Stimulated activated naive B cell treated with anti-CD40 and anti-IgM and Interleukin-4, amounts not matched to agents 10 μg/mL and 1 μg/mL and 100 μg/mL, for 72 hours (primary cell): ENCODE data around the gene LRRC71.
A peak's percentile ranks its signal among the peaks of the same experiment; 100 is the strongest.

ENCODE experiments used
- ATAC-seq, 2 donors: fragments of 150-1000 bp; cut with Tn5 transposase; replicated peaks; 2 replicates each; pipeline ENCODE4 v1.10.0; 2021; ENCODE audit warnings: moderate library complexity in 1 of 2
- DNase-seq: peaks from one replicate; pipeline ENCODE4 v3.0.0; 2021
- H3K27ac Mint-ChIP-seq: one replicate; pipeline ENCODE4 v1.8.0; 2022; ENCODE audit warnings: mild to moderate bottlenecking, mixed read lengths
- H3K27me3 Mint-ChIP-seq, 2 donors: one replicate each; pipeline ENCODE4 v1.8.0; 2022; ENCODE audit warnings: mixed read lengths in 2 of 2
- H3K36me3 Mint-ChIP-seq, 2 donors: one replicate each; pipeline ENCODE4 v1.8.0; 2022; ENCODE audit warnings: mixed read lengths in 2 of 2, mild to moderate bottlenecking in 1 of 2
- H3K4me1 Mint-ChIP-seq, 2 donors: one replicate each; pipeline ENCODE4 v1.8.0; 2022; ENCODE audit warnings: mixed read lengths in 2 of 2, mild to moderate bottlenecking in 1 of 2
- H3K4me3 Mint-ChIP-seq, 2 donors: one replicate each; pipeline ENCODE4 v1.8.0; 2022; ENCODE audit warnings: mild to moderate bottlenecking in 2 of 2, mixed read lengths in 2 of 2, moderate library complexity in 1 of 2
- H3K9me3 Mint-ChIP-seq, 2 donors: one replicate each; pipeline ENCODE4 v1.8.0; 2022; ENCODE audit warnings: mixed read lengths in 2 of 2, mild to moderate bottlenecking in 1 of 2

LRRC71 gene

GRCh38 chr1:156906206-156906906 is 14.1 kb upstream of the LRRC71 start:
- Mint-ChIP-seq H3K9me3 (no peaks in the 10 kb centered on the region), H3K27ac (no peak overlapping the region), H3K27me3 (peaks cover 40 to 47% of the 10 kb centered on the region in 2 donors), H3K36me3 (no peaks in the 10 kb centered on the region), H3K4me3 (no peak overlapping the region), H3K4me1 (peaks cover 0 to 7% of the 10 kb centered on the region in 2 donors)
- DNase-seq (no peak), ATAC-seq (no peak)

GRCh38 chr1:156908541-156908940 is 11.9 kb upstream of the LRRC71 start:
- DNase-seq, result no peak
- H3K36me3 Mint-ChIP-seq, result no peaks in the 10 kb centered on the region
- no peaks in the 10 kb centered on the region for H3K9me3 Mint-ChIP-seq
- peaks cover 25 to 38% of the 10 kb centered on the region in 2 donors for H3K27me3 Mint-ChIP-seq
- H3K4me3 Mint-ChIP-seq, result no peak overlapping the region
- peaks cover 0 to 7% of the 10 kb centered on the region in 2 donors for H3K4me1 Mint-ChIP-seq
- H3K27ac Mint-ChIP-seq, result no peak overlapping the region
- no peak for ATAC-seq

- ATAC-seq (no peak), DNase-seq (no peak)
- Mint-ChIP-seq H3K4me1 (peaks cover 0 to 7% of the 10 kb centered on the region in 2 donors), H3K27ac (no peak overlapping the region), H3K4me3 (no peak overlapping the region), H3K9me3 (no peaks in the 10 kb centered on the region), H3K27me3 (peaks cover 27 to 39% of the 10 kb centered on the region in 2 donors), H3K36me3 (no peaks in the 10 kb centered on the region)
Measured at GRCh38 chr1:156908955-156909354, 11.5 kb upstream of the LRRC71 start.

GRCh38 chr1:156909671-156910070 is 10.8 kb upstream of the LRRC71 start:
- DNase-seq, result no peak
- ATAC-seq, result no peak
- Mint-ChIP-seq H3K4me3 (no peak overlapping the region), H3K9me3 (no peaks in the 10 kb centered on the region), H3K36me3 (no peaks in the 10 kb centered on the region), H3K4me1 (peaks cover 0 to 7% of the 10 kb centered on the region in 2 donors), H3K27ac (no peak overlapping the region), H3K27me3 (peaks cover 32 to 46% of the 10 kb centered on the region in 2 donors)

GRCh38 chr1:156910309-156910782 is 10.1 kb upstream of the LRRC71 start:
- ATAC-seq (peak; percentile 38 to 60), DNase-seq (no peak)
- H3K4me1 Mint-ChIP-seq, result peaks cover 0 to 7% of the 10 kb centered on the region in 2 donors
- H3K4me3 Mint-ChIP-seq, result no peak overlapping the region
- H3K36me3 Mint-ChIP-seq, result no peaks in the 10 kb centered on the region
- H3K9me3 Mint-ChIP-seq, result no peaks in the 10 kb centered on the region
- H3K27me3 Mint-ChIP-seq, result peaks cover 38 to 51% of the 10 kb centered on the region in 2 donors
- no peak overlapping the region for H3K27ac Mint-ChIP-seq

GRCh38 chr1:156911577-156912298 is 8.7 kb upstream of the LRRC71 start:
- no peak for DNase-seq
- peaks cover 0 to 7% of the 10 kb centered on the region in 2 donors for H3K4me1 Mint-ChIP-seq
- no peak overlapping the region for H3K4me3 Mint-ChIP-seq
- peaks cover 33 to 51% of the 10 kb centered on the region in 2 donors for H3K27me3 Mint-ChIP-seq
- H3K9me3 Mint-ChIP-seq, result no peaks in the 10 kb centered on the region
- H3K36me3 Mint-ChIP-seq, result no peaks in the 10 kb centered on the region
- H3K27ac Mint-ChIP-seq, result no peak overlapping the region
- ATAC-seq, result no peak

- H3K27me3 Mint-ChIP-seq, result peaks cover 28 to 46% of the 10 kb centered on the region in 2 donors
Measured at GRCh38 chr1:156912310-156912709, 8.1 kb upstream of the LRRC71 start.

GRCh38 chr1:156912861-156913808 is 7.3 kb upstream of the LRRC71 start:
- ATAC-seq, result no peak
- Mint-ChIP-seq H3K36me3 (no peaks in the 10 kb centered on the region), H3K9me3 (no peaks in the 10 kb centered on the region), H3K4me3 (no peak overlapping the region), H3K4me1 (peaks cover 0 to 3% of the 10 kb centered on the region in 2 donors), H3K27me3 (peaks cover 28 to 46% of the 10 kb centered on the region in 2 donors), H3K27ac (no peak overlapping the region)
- DNase-seq, result no peak

More at GRCh38 chr1:156912310-156912709, 8.1 kb upstream of the LRRC71 start:
- peaks cover 0 to 3% of the 10 kb centered on the region in 2 donors for H3K4me1 Mint-ChIP-seq
- no peaks in the 10 kb centered on the region for H3K9me3 Mint-ChIP-seq
- no peaks in the 10 kb centered on the region for H3K36me3 Mint-ChIP-seq
- H3K27ac Mint-ChIP-seq, result no peak overlapping the region
- H3K4me3 Mint-ChIP-seq, result no peak overlapping the region
- ATAC-seq (no peak), DNase-seq (no peak)

GRCh38 chr1:156913809-156914387 is 6.5 kb upstream of the LRRC71 start:
- H3K4me3 Mint-ChIP-seq, result no peak overlapping the region
- no peak overlapping the region for H3K27ac Mint-ChIP-seq
- no peaks in the 10 kb centered on the region for H3K9me3 Mint-ChIP-seq
- peaks cover 29 to 46% of the 10 kb centered on the region in 2 donors for H3K27me3 Mint-ChIP-seq
- DNase-seq (no peak), ATAC-seq (no peak)
- H3K4me1 Mint-ChIP-seq, result peaks cover 0 to 3% of the 10 kb centered on the region in 2 donors
- no peaks in the 10 kb centered on the region for H3K36me3 Mint-ChIP-seq

GRCh38 chr1:156914440-156914856 is 6.0 kb upstream of the LRRC71 start:
- H3K9me3 Mint-ChIP-seq, result no peaks in the 10 kb centered on the region
- no peak overlapping the region for H3K4me3 Mint-ChIP-seq
- ATAC-seq, result no peak
- H3K4me1 Mint-ChIP-seq, result peaks cover 0 to 3% of the 10 kb centered on the region in 2 donors
- DNase-seq, result no peak
- peaks cover 30 to 50% of the 10 kb centered on the region in 2 donors for H3K27me3 Mint-ChIP-seq
- H3K27ac Mint-ChIP-seq, result no peak overlapping the region
- H3K36me3 Mint-ChIP-seq, result no peaks in the 10 kb centered on the region

- Mint-ChIP-seq H3K4me3 (no peak overlapping the region), H3K36me3 (no peaks in the 10 kb centered on the region), H3K4me1 (peaks cover 6 to 22% of the 10 kb centered on the region in 2 donors), H3K27ac (no peak overlapping the region), H3K27me3 (peaks cover 50 to 75% of the 10 kb centered on the region in 2 donors), H3K9me3 (no peaks in the 10 kb centered on the region)
- ATAC-seq (no peak), DNase-seq (no peak)
Measured at GRCh38 chr1:156921053-156921529, 659 bp downstream of the LRRC71 start.

- no peak overlapping the region for H3K27ac Mint-ChIP-seq
- H3K27me3 Mint-ChIP-seq, result peaks cover 66 to 90% of the 10 kb centered on the region in 2 donors
- DNase-seq, result no peak
- H3K4me1 Mint-ChIP-seq, result peaks cover 10 to 33% of the 10 kb centered on the region in 2 donors
- no peaks in the 10 kb centered on the region for H3K9me3 Mint-ChIP-seq
- H3K4me3 Mint-ChIP-seq, result peak overlapping the region; percentile 29 to 51
- no peak for ATAC-seq
- no peaks in the 10 kb centered on the region for H3K36me3 Mint-ChIP-seq
Measured at GRCh38 chr1:156922986-156923669, 2.7 kb downstream of the LRRC71 start.
